ENCODE measurements around the gene KLF13. TPM values are rescaled to one million over a fixed set of nuclear protein-coding genes. Genes with fewer than 3 reads are reported as not detected.
A peak's percentile ranks its signal among the peaks of the same experiment; 100 is the strongest.

Gene KLF13
- total RNA-seq, 1 experiment from 2014 or later, result 22.1 TPM

- DNase-seq (ENCODE audit: low spot score), result no peak
- POLR2A ChIA-PET (ENCODE audit: low non-redundant PET), result no interaction called here
- TF ChIP-seq, protein P1, sequence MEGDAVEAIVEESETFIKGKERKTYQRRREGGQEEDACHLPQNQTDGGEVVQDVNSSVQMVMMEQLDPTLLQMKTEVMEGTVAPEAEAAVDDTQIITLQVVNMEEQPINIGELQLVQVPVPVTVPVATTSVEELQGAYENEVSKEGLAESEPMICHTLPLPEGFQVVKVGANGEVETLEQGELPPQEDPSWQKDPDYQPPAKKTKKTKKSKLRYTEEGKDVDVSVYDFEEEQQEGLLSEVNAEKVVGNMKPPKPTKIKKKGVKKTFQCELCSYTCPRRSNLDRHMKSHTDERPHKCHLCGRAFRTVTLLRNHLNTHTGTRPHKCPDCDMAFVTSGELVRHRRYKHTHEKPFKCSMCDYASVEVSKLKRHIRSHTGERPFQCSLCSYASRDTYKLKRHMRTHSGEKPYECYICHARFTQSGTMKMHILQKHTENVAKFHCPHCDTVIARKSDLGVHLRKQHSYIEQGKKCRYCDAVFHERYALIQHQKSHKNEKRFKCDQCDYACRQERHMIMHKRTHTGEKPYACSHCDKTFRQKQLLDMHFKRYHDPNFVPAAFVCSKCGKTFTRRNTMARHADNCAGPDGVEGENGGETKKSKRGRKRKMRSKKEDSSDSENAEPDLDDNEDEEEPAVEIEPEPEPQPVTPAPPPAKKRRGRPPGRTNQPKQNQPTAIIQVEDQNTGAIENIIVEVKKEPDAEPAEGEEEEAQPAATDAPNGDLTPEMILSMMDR (conservative IDR thresholded peaks at IDR 0.05; ENCODE audit: low read depth, low read length), result no peak
- no peak for TF ChIP-seq EZH2 (IDR thresholded peaks at IDR 0.05; ENCODE audit: borderline replicate concordance, low read depth, low read length, poor library complexity, severe bottlenecking)
- intact Hi-C loops (cut with micrococcal nuclease; ENCODE audit: unreplicated experiment), result loop anchor here (1.0 to 10.0 kb wide), 4 partner anchors 21 to 550 kb away; partner anchors contain the start of gene OTUD7A
- CTCF ChIA-PET, result no interaction called here
- Histone ChIP-seq H3K27ac (ENCODE audit: low read depth, low read length, poor library complexity, severe bottlenecking) (peak overlapping the region; percentile 95), H3K4me1 (ENCODE audit: insufficient read depth, low read length, poor library complexity, severe bottlenecking) (peaks cover 4% of the 10 kb centered on the region), H3K4me3 (ENCODE audit: low read depth, low read length, poor library complexity, severe bottlenecking) (peak overlapping the region; percentile 93), H3K9me3 (ENCODE audit: low read depth, low read length, poor library complexity, severe bottlenecking) (no peaks in the 10 kb centered on the region), H3K27me3 (replicated peaks; ENCODE audit: insufficient read depth, low read depth, low read length, poor library complexity) (no peaks in the 10 kb centered on the region), H3K36me3 (ENCODE audit: insufficient read depth, low read length, poor library complexity, severe bottlenecking) (no peaks in the 10 kb centered on the region)
- BruUV-seq (replicated peaks), result TSS peak; percentile 69
Measured at GRCh38 chr15:31324806-31325594, 1.6 kb upstream of the KLF13 start.

DNA sequence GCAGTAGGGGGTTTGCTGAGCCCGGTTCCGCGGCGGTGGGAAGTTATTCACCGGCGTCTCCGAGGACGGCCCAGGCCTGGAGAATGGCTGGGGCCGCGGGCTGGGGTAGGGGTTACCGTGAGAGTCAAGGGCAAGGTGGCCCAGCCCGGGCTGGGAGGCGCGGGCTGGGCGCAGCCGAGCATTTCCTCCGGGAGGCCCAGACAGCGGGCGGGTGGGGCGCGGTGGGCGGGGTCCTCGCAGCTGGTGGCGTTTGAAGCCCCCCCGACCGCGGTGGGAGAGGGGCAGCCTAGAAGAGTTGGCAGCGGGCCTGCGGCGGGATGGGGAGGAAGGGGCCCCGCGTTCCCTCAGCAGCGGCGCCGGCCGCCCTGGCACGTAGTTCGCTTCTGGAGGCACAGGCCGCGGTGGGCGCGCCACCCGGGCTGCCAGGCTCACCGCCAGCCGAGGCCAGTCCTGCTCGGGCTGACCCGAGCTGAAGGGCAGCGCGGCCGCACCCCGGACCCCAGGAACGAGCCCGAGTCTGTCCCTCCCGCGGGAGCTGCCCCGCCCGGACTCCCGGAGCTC, 960 bp upstream of the KLF13 start:
- TF ChIP-seq, protein P1 (conservative IDR thresholded peaks at IDR 0.05; ENCODE audit: low read depth, low read length), result no peak
- TF ChIP-seq EZH2 (IDR thresholded peaks at IDR 0.05; ENCODE audit: borderline replicate concordance, low read depth, low read length, poor library complexity, severe bottlenecking), result no peak
- peak overlapping the region; percentile 95 for H3K27ac ChIP-seq (ENCODE audit: low read depth, low read length, poor library complexity, severe bottlenecking)
- no peaks in the 10 kb centered on the region for H3K27me3 ChIP-seq (replicated peaks; ENCODE audit: insufficient read depth, low read depth, low read length, poor library complexity)
- no TSS peak for BruUV-seq (replicated peaks)
- CTCF ChIA-PET, result no interaction called here
- peak overlapping the region; percentile 93 for H3K4me3 ChIP-seq (ENCODE audit: low read depth, low read length, poor library complexity, severe bottlenecking)
- no peaks in the 10 kb centered on the region for H3K36me3 ChIP-seq (ENCODE audit: insufficient read depth, low read length, poor library complexity, severe bottlenecking)
- peak; percentile 33 for DNase-seq (ENCODE audit: low spot score)
- intact Hi-C loops (cut with micrococcal nuclease; ENCODE audit: unreplicated experiment), result loop anchor here (1.0 to 10.0 kb wide), 4 partner anchors 21 to 549 kb away; partner anchors contain the start of gene OTUD7A
- H3K4me1 ChIP-seq (ENCODE audit: insufficient read depth, low read length, poor library complexity, severe bottlenecking), result peaks cover 4% of the 10 kb centered on the region
- POLR2A ChIA-PET (ENCODE audit: low non-redundant PET), result no interaction called here
- H3K9me3 ChIP-seq (ENCODE audit: low read depth, low read length, poor library complexity, severe bottlenecking), result no peaks in the 10 kb centered on the region

- BruUV-seq (replicated peaks), result no TSS peak
Measured at GRCh38 chr15:31326875-31327668, 437 bp downstream of the KLF13 start.

More at GRCh38 chr15:31326875-31327668, 437 bp downstream of the KLF13 start:
- intact Hi-C loops (cut with micrococcal nuclease; ENCODE audit: unreplicated experiment), result loop anchor here (10.0 kb wide), 2 partner anchors 158 to 548 kb away; partner anchors contain the start of gene OTUD7A
- H3K36me3 ChIP-seq (ENCODE audit: insufficient read depth, low read length, poor library complexity, severe bottlenecking), result no peaks in the 10 kb centered on the region
- H3K9me3 ChIP-seq (ENCODE audit: low read depth, low read length, poor library complexity, severe bottlenecking), result no peaks in the 10 kb centered on the region
- H3K4me3 ChIP-seq (ENCODE audit: low read depth, low read length, poor library complexity, severe bottlenecking), result peak overlapping the region; percentile 93
- DNase-seq (ENCODE audit: low spot score), result peak; percentile 77
- H3K27me3 ChIP-seq (replicated peaks; ENCODE audit: insufficient read depth, low read depth, low read length, poor library complexity), result no peaks in the 10 kb centered on the region
- ChIA-PET POLR2A (ENCODE audit: low non-redundant PET) (no interaction called here), CTCF (no interaction called here)
- peaks cover 4% of the 10 kb centered on the region for H3K4me1 ChIP-seq (ENCODE audit: insufficient read depth, low read length, poor library complexity, severe bottlenecking)
- TF ChIP-seq, protein P1 (conservative IDR thresholded peaks at IDR 0.05; ENCODE audit: low read depth, low read length), result no peak
- TF ChIP-seq EZH2 (IDR thresholded peaks at IDR 0.05; ENCODE audit: borderline replicate concordance, low read depth, low read length, poor library complexity, severe bottlenecking), result no peak
- H3K27ac ChIP-seq (ENCODE audit: low read depth, low read length, poor library complexity, severe bottlenecking), result peak overlapping the region; percentile 83
